HCT116 (cell line): ENCODE results near the gene ARHGDIG. TPM values are rescaled to one million over a fixed set of nuclear protein-coding genes. Genes with fewer than 3 reads are reported as not detected.

Source experiments
- ATAC-seq: fragments of 200-7000 bp; cut with Tn5 transposase; 2 replicates; pipeline ENCODE4 v1.9.1; 2020; ENCODE audit warnings: mild to moderate bottlenecking, moderate library complexity
- BruUV-seq: library from RNA; stranded (reverse); fragments of 400-500 nt; replicated peaks from 2 replicates; lab custom pipeline; 2021; lab: Mats Ljungman, UMichigan
- CTCF ChIA-PET: fragments of 300-600 bp; sonication (Branson Sonifier 250); formaldehyde crosslinking; loops from one replicate; lab custom pipeline; 2021; ENCODE audit warnings: antibody characterized with exemption; lab: Charles Lee
- POLR2A ChIA-PET: fragments of 300-600, 350-600 bp; sonication (Branson Sonifier 250); formaldehyde crosslinking; loops from one replicate; lab custom pipeline; 2021; ENCODE audit warnings: antibody characterized with exemption; lab: Charles Lee
- RAD21 ChIA-PET, 2 experiments: fragments of 300-600 bp; sonication (Branson Sonifier 250); formaldehyde crosslinking; loops; one replicate each; lab custom pipeline; 2023; ENCODE audit warnings: low total read pairs in 2 of 2; ENCODE audit not compliant: uncharacterized antibody in 2 of 2, unreplicated experiment in 2 of 2, low non-redundant PET in 1 of 2; lab: Charles Lee
- DNase-seq: peaks from one replicate; pipeline ENCODE4 v3.0.0-alpha.2; 2010; ENCODE audit warnings: low read depth, low spot score
- H2AFZ ChIP-seq: fragments of 200-600 bp; shearing (Covaris generic), sonication (generic); 2 replicates; pipeline ENCODE4 v1.6.1; 2017; ENCODE audit warnings: low read depth, mixed run types, mixed read lengths, antibody characterized with exemption, low read length; ENCODE audit not compliant: poor library complexity, severe bottlenecking
- H3K27ac ChIP-seq: 2 replicates; pipeline ENCODE4 v1.5.1; 2012; ENCODE audit warnings: low read depth, low read length
- H3K27me3 ChIP-seq: fragments of 200-600 bp; sonication (generic); 2 replicates; pipeline ENCODE4 v1.6.1; 2016; ENCODE audit warnings: mixed run types, low read length, mixed read lengths; ENCODE audit not compliant: insufficient read depth
- H3K36me3 ChIP-seq, 2 experiments: fragments of 200-500 bp in 1 of 2; fragments of 200-600 bp in 1 of 2; sonication (Bioruptor generic) in 1 of 2; sonication (generic) in 1 of 2; 2 replicates each; pipeline versions ENCODE4 v1.5.1 to v1.6.1; 2014 to 2016; ENCODE audit warnings: low read length in 2 of 2, inconsistent platforms in 1 of 2, mixed read lengths in 1 of 2, mixed run types in 1 of 2; ENCODE audit not compliant: insufficient read depth in 2 of 2, control insufficient read depth in 1 of 2
- H3K4me1 ChIP-seq, 2 experiments: fragments of 200-600 bp in 1 of 2; sonication (generic) in 1 of 2; 2 replicates each; pipeline versions ENCODE4 v1.5.1 to v1.6.1; 2012 to 2017; ENCODE audit warnings: low read length in 2 of 2, inconsistent platforms in 1 of 2, mild to moderate bottlenecking in 1 of 2, mixed read lengths in 1 of 2, mixed run types in 1 of 2, moderate library complexity in 1 of 2; ENCODE audit not compliant: insufficient read depth in 2 of 2, control insufficient read depth in 1 of 2
- H3K4me2 ChIP-seq: fragments of 200-600 bp; sonication (generic); 2 replicates; pipeline ENCODE4 v1.6.1; 2017; ENCODE audit warnings: mixed run types, low read length, mixed read lengths
- H3K4me3 ChIP-seq, 2 experiments: fragments of 200-600 bp in 1 of 2; sonication (generic) in 1 of 2; replicated peaks in 1 of 2; 2 replicates each; pipeline ENCODE4 v1.5.1; 2011 to 2016; ENCODE audit warnings: low read length in 2 of 2, control low read depth in 1 of 2, low read depth in 1 of 2, mild to moderate bottlenecking in 1 of 2, mixed read lengths in 1 of 2, mixed run types in 1 of 2
- H3K79me2 ChIP-seq: fragments of 200-600 bp; sonication (generic); 2 replicates; pipeline ENCODE4 v1.6.1; 2017; ENCODE audit warnings: mild to moderate bottlenecking, mixed run types, low read length, moderate library complexity, mixed read lengths; ENCODE audit not compliant: insufficient read depth
- H3K9ac ChIP-seq: fragments of 200-600 bp; sonication (generic); 2 replicates; pipeline ENCODE4 v1.6.1; 2016; ENCODE audit warnings: low read length, mixed read lengths
- H3K9me2 ChIP-seq: fragments of 200-600 bp; sonication (generic), shearing (Covaris generic); 2 replicates; pipeline ENCODE4 v1.6.1; 2017; ENCODE audit warnings: mixed run types, mild to moderate bottlenecking, moderate library complexity; ENCODE audit not compliant: insufficient read depth
- H3K9me3 ChIP-seq, 2 experiments: fragments of 200-500 bp in 1 of 2; fragments of 200-600 bp in 1 of 2; sonication (Bioruptor generic) in 1 of 2; sonication (generic) in 1 of 2; 2 replicates each; pipeline ENCODE4 v1.6.1; 2014 to 2017; ENCODE audit warnings: low read length in 2 of 2, mixed read lengths in 2 of 2, inconsistent platforms in 1 of 2, low read depth in 1 of 2, mild to moderate bottlenecking in 1 of 2, mixed run types in 1 of 2, moderate library complexity in 1 of 2; ENCODE audit not compliant: control insufficient read depth in 1 of 2, insufficient read depth in 1 of 2
- H4K20me1 ChIP-seq: fragments of 200-600 bp; sonication (generic), shearing (Covaris generic); 2 replicates; pipeline ENCODE4 v1.6.1; 2017; ENCODE audit warnings: mixed run types, mild to moderate bottlenecking, moderate library complexity; ENCODE audit not compliant: insufficient read depth
- EZH2 ChIP-seq: fragments of 200-600 bp; sonication (generic); IDR thresholded peaks from 2 replicates; pipeline ENCODE4 v1.6.1; 2017; ENCODE audit warnings: antibody characterized with exemption, mixed run types
- MAX ChIP-seq: IDR thresholded peaks from 2 replicates; pipeline ENCODE4 v1.6.1; 2012
- POLR2A ChIP-seq: IDR thresholded peaks from 2 replicates; pipeline ENCODE4 v1.7.0; 2011; ENCODE audit warnings: borderline replicate concordance; ENCODE audit not compliant: insufficient read depth, insufficient read length; ENCODE audit errors: extremely low read depth
- POLR2AphosphoS5 ChIP-seq: IDR thresholded peaks from 2 replicates; pipeline ENCODE4 v1.6.1; 2011; ENCODE audit warnings: mild to moderate bottlenecking, low read depth, low read length, moderate library complexity
- SRF ChIP-seq: IDR thresholded peaks from 2 replicates; pipeline ENCODE4 v1.6.1; 2012; ENCODE audit warnings: low read depth
- ZFX ChIP-seq: fragments of 450-650 bp; IDR thresholded peaks from 2 replicates; pipeline ENCODE4 v1.6.1; 2017
- intact Hi-C: fragments of 100-400 bp; cut with micrococcal nuclease; formaldehyde crosslinking; loops from 2 replicates; pipeline ENCODE4 v1.10.0; 2022
- total RNA-seq: library from RNA; stranded (reverse); gene quantifications from one replicate; pipeline ENCODE4 v1.2.1, GENCODE V29; 2021; ENCODE audit not compliant: unreplicated experiment

ARHGDIG gene
- total RNA-seq, 1 experiment from 2014 or later, result not detected

- TF ChIP-seq ZFX, result no peak
- TF ChIP-seq MAX, result no peak
These were observed 31.3 kb downstream of the ARHGDIG start (continued) for GRCh38 chr16:311725-312124.

GRCh38 chr16:314351-314750 lies 34.0 kb downstream of the ARHGDIG start:
- no peaks in the 10 kb centered on the region for H3K9me3 ChIP-seq
- no peak overlapping the region for H2AFZ ChIP-seq
- no peaks in the 10 kb centered on the region for H3K9me2 ChIP-seq
- no peaks in the 10 kb centered on the region for H3K4me1 ChIP-seq
- DNase-seq, result no peak
- no peak overlapping the region for H3K4me3 ChIP-seq
- ChIA-PET CTCF (no interaction called here), POLR2A (no interaction called here), RAD21 (no interaction called here)
- H3K79me2 ChIP-seq, result peaks cover 19% of the 10 kb centered on the region
- no peak overlapping the region for H3K9ac ChIP-seq
- H3K27ac ChIP-seq, result no peak overlapping the region
- no peaks in the 10 kb centered on the region for H4K20me1 ChIP-seq
- H3K4me2 ChIP-seq, result no peak overlapping the region
- H3K27me3 ChIP-seq, result no peaks in the 10 kb centered on the region
- no peaks in the 10 kb centered on the region for H3K36me3 ChIP-seq
- intact Hi-C loops, result no loop called here
- ATAC-seq, result no peak
- no peak for TF ChIP-seq SRF
- TF ChIP-seq POLR2AphosphoS5, result no peak
- no peak for TF ChIP-seq POLR2A
- BruUV-seq, result no TSS peak

GRCh38 chr16:314795-315299 lies 34.5 kb downstream of the ARHGDIG start:
- Histone ChIP-seq H3K9me2 (no peaks in the 10 kb centered on the region), H3K4me1 (no peaks in the 10 kb centered on the region), H4K20me1 (no peaks in the 10 kb centered on the region), H3K27me3 (no peaks in the 10 kb centered on the region), H3K9me3 (no peaks in the 10 kb centered on the region), H3K9ac (no peak overlapping the region), H3K4me3 (no peak overlapping the region), H3K27ac (no peak overlapping the region), H3K79me2 (peaks cover 23% of the 10 kb centered on the region), H3K4me2 (no peak overlapping the region), H2AFZ (no peak overlapping the region), H3K36me3 (no peaks in the 10 kb centered on the region)
- ChIA-PET RAD21 (no interaction called here), POLR2A (no interaction called here), CTCF (no interaction called here)
- TF ChIP-seq EZH2, result no peak
- intact Hi-C loops, result no loop called here
- DNase-seq, result no peak
- no peak for ATAC-seq
- no TSS peak for BruUV-seq
